ENCODE data around the gene CIROP.
"Not testable (repeated sequence)": the region's sequence is repeated elsewhere in the genome, so short reads cannot be mapped to it uniquely, and the experiment has no call there.

Gene CIROP

DNA sequence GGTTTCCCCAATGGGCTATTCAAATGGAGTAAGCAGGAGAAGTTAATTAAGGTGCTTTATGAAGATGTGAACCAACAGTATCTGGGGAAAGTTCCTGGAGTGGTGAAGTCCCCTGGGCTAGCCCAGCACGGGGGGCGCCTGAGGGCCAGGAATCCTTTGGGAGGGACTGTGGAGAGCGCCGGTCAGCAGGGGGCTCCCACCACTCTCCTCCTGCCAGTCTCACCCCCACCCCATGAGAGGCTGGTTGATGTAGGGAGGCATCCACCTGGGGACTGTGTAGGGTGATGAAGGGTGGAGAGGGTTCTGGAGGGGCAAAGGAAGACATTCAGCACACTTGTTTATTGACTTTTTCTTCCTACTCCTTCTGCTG is 9.9 kb upstream of the CIROP start:
- no peak for DNase-seq (ENCODE audit: low read depth in 2 of 2)

- no peak for DNase-seq (ENCODE audit: low read depth in 2 of 2)
These were observed 9.3 kb upstream of the CIROP start for GRCh38 chr14:23114120-23114458.

- DNase-seq (ENCODE audit: low read depth in 2 of 2) = no peak
These were observed 8.8 kb upstream of the CIROP start for GRCh38 chr14:23113431-23114119.

DNA sequence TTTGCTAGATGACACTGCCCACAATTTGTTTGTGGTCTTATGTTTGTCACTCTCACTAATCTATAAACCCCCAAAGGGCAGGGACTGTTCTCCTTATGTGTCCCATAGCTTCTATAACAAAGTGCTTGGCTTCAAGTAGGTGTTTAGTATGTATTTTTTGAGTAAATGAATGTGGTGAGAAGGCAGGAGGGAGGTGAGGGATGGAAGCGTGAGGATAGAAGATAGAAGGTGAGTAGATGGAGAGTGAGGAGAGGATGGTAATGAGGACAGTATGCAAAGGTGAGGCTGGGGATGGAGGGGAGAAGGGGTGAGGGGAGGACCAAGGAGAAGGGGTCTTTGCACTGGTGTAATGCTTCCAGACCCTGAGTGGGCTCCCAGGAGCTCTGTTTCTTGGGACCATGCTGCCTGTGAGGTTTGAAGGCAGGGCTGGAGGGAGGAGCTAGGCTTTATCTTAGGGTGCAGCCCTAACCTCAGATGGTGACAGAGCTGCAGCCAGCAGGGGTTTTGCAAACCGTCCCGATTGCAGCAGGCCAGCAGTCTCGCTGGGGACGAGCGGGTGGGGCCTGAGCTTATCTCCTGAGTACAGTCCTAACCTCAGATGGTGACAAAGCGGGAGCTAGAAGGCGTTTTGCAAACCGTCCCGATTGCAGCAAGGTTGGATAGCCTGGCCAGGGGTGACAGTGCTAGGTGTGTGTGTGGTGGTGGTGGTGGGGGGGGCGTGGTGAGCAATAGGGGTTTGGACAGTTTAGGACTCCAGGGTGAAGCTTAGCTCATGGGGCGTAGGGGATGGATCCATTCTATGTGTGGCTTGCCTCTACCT is 7.8 kb upstream of the CIROP start:
- no peak for DNase-seq (ENCODE audit: low read depth in 2 of 2)

- no peak for DNase-seq (ENCODE audit: low read depth in 2 of 2)
These were observed 6.0 kb upstream of the CIROP start for GRCh38 chr14:23110579-23111365.

DNA sequence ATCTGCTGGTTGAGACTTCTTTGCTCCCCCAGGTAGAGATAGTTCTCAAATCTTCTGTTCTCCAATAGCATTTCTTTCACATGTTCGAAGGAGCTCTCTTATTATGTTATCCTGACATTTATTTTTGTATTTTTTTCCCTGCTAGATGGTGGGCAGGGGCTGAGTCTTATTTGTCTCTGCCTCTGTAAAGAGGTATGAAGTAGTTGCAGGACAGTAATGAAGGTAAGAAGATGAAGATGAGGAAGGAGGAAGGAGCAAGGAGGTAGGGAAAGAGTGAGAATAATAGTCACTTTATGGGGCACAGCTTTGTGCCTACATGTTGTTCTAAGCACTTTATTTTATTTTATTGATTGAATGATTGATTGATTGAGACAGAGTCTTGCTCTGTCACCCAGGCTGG is 5.0 kb upstream of the CIROP start:
- DNase-seq (ENCODE audit: low read depth in 2 of 2) = no peak

- DNase-seq (ENCODE audit: low read depth in 2 of 2) = not testable (repeated sequence)
These were observed 3.4 kb upstream of the CIROP start for GRCh38 chr14:23108169-23108568.

- not testable (repeated sequence) for DNase-seq (ENCODE audit: low read depth in 2 of 2)
These were observed 2.8 kb upstream of the CIROP start for GRCh38 chr14:23107620-23108019.

DNA sequence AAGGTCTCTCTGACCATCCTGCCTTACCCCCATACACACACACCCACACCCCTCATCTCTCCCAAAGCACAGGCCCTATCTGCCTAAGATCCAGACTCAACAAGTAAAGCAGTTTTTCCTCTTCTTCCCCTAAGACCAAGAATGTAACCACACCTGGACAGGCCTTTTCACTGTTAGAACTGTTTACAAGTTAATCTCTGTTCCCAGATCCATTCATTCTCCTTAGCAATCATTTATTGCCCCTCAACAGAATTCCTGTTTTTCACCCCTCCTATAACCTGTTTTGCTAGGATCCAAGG is 1.9 kb upstream of the CIROP start:
- no peak for DNase-seq (ENCODE audit: low read depth in 2 of 2)

- no peak for DNase-seq (ENCODE audit: low read depth in 2 of 2)
These were observed 597 bp upstream of the CIROP start for GRCh38 chr14:23105348-23105824.

DNA sequence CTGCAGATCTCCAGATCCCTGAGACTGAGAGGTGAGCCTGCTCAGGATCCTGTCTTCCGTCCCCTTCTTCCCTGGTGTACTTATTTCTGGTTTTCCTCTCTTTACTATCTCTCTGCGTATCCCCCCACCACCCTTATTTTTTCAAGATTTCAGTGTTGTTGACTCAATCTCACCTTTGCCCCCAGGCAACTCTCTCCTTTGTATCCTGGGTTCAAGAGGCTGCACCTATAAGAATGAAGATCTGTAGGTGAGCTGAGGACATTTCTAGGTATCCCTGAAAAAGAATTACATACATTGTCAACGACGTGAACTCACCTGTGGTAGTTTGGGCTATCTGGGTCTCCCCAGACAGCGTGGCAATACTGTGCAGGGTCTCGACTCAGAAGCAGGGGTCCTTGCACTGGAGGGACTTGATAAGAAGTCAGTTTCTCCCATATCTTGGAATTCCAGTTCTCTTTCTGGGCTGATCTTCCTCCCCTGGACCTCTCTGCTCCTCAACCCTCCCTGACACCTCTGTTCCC is 659 bp downstream of the CIROP start:
- no peak for DNase-seq (ENCODE audit: low read depth in 2 of 2)

DNA sequence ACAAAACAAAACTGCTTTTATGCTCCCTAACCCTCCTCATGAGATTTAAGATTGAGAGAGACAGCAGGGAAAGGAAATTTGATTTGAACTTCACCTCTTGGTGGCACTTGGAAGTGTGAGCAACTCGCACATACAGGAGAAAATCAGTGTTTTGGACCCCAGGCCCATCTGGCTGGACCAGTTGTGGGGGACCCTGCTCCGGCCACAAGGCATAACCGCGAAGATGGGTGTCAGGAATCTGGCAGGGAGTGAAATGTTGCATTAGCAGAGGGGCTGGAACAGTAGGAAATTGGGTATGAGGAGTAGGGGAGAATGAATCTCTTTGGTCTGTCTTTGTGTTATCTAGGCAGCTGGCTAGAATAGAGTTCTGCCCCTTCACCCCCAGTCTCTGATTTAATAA is 1.2 kb downstream of the CIROP start:
- no peak for DNase-seq (ENCODE audit: low read depth in 2 of 2)

DNA sequence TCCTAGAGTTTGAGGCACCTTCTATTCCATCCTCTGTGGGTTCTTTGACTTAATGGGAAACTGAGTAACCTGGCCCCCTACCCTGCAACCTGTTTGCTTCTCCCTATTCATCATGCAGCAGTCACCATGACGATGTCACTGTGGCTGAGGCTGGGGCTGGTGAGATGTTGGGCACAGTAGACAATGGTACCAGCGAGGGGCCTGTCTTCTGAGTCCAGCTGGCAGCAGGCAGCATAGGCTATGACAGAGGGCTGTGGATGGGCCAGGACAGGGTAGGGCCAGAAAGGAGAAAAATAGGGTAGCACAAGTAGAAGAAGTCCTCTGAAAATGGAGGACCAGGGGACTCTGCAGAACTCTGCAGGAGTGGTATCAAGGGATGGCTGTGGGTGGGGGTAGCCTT is 2.0 kb downstream of the CIROP start:
- no peak for DNase-seq (ENCODE audit: low read depth in 2 of 2)

- DNase-seq (ENCODE audit: low read depth in 2 of 2) = no peak
These were observed 2.7 kb downstream of the CIROP start for GRCh38 chr14:23101986-23102625.

DNA sequence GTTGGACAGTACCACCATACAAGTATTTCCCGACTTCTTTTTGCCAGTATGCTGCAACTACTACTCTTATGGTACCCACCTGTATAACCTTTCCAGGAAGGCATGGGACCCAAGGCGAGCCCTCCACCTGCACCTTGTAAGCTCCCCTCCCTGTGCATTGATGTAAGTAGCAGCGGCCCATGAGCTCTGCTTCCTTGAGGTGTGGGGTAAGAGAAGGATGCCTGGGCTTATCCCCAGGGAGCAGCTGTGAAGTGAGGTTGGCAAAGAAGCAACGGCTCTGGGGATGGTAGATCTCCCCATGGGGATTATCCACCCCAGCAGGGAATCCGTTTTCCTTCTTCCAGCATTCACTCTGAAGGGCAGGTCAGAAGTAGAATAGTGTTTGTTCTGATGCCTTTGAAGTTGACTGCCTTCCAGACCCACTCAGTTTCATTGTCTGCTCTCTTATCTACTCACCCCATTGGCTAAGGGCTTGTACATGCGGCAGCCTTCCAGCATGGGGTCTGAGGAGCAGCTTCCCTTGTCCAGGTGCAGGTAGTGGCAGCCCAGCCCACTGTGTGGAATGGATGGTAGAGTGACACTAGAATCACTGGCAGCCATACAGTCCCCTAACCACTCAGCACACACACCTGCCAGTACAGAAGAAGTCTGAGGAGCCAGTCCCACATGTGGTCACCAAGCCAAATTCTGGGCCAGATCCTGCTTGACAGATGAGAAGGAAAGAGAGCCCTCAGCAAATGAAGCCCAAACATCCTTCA is 3.4 kb downstream of the CIROP start:
- DNase-seq (ENCODE audit: low read depth in 2 of 2) = no peak

GRCh38 chr14:23099212-23099861 is 5.5 kb downstream of the CIROP start:
- no peak for DNase-seq (ENCODE audit: low read depth in 2 of 2)

- DNase-seq (ENCODE audit: low read depth in 2 of 2) = no peak
These were observed 7.0 kb downstream of the CIROP start for GRCh38 chr14:23097786-23098185.

DNA sequence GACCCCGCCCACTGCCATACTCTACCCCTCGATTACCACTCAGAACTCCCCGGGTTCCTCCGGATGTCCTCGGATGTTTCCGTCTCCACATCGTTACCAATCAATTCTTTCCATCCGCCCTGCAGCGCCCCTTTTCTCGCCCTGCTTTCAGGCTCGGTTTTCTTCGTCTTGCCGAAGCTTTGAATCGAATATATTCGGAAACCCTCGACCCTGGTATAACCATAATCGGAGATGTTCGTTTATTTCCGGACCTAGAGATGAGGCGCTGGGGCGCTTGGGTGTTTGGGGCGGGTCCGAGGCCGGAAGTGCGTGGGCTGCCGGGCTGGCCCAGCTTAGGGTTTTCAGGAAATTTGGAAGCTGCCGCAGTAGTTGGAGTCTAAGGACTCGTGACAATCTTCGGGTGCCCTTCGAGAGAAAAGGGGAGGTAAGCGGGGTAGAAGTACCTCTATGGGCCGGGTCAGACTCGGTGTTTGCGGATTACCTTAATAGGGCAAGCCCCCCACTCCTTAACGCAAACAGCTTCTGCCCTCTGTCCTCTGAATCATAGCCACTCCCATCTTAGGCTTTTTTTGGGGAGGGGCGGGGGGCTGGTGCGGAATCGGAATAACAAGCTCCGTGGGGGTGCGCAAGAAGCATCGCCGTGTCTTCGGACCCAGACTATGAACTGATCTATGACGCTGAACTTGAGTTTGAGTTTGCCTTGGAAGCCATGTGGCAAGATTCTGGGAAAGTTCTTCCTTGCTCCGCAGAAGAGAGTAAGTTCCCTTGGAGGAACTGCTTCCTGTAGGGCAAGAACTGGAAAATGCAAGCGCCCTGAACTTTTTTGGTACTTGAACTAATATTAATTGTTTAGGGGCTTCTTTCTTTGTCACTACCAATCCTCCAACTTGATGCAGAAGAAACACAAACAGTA is 9.3 kb downstream of the CIROP start, which contains the start of gene C14orf119:
C14orf119 (plus strand) TSS at position 310 of the 913 bp plus-strand sequence. CDS start 2,154 bp downstream, outside the sequence.
- peak; percentile 100 for DNase-seq (ENCODE audit: low read depth in 2 of 2)

GRCh38 chr14:23094666-23095195 is 10.1 kb downstream of the CIROP start, which contains the start of gene ACIN1:
TSS of gene ACIN1 (minus strand) at chr14:23095136. CDS start at chr14:23095112, 24 bp downstream.
- DNase-seq (ENCODE audit: low read depth in 2 of 2) = peak in 1 of 2 donors; percentile 60
